Measurements from ENCODE around the gene PEX11G.

DNA sequence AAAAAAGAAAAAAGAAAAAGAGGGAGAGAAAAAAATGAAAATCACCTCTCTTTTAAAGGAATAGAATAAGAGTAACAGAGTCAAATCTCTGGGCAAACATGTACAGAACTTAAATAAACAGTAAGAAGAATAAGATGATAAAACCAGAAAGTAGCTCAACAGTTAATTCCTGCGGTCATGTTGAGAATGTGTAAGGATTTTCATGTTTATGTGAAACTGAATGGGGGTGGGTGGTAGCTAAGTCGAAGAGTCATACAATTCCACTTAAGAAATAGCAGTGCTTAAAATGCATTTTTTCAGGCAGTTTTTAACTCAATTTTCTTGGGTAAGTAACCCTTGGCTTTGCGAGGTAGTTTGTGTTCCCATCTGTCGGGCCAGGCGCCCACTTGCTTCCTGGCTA lies 60.9 kb downstream of the PEX11G start:
- TF ChIP-seq POLR2A (IDR thresholded peaks at IDR 0.05) = no peak
- TF ChIP-seq, protein P1, sequence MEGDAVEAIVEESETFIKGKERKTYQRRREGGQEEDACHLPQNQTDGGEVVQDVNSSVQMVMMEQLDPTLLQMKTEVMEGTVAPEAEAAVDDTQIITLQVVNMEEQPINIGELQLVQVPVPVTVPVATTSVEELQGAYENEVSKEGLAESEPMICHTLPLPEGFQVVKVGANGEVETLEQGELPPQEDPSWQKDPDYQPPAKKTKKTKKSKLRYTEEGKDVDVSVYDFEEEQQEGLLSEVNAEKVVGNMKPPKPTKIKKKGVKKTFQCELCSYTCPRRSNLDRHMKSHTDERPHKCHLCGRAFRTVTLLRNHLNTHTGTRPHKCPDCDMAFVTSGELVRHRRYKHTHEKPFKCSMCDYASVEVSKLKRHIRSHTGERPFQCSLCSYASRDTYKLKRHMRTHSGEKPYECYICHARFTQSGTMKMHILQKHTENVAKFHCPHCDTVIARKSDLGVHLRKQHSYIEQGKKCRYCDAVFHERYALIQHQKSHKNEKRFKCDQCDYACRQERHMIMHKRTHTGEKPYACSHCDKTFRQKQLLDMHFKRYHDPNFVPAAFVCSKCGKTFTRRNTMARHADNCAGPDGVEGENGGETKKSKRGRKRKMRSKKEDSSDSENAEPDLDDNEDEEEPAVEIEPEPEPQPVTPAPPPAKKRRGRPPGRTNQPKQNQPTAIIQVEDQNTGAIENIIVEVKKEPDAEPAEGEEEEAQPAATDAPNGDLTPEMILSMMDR (IDR thresholded peaks at IDR 0.05) = no peak
- no peak for TF ChIP-seq POLR2AphosphoS5 (IDR thresholded peaks at IDR 0.05)
- TF ChIP-seq EP300 (IDR thresholded peaks at IDR 0.05) = no peak
